A673 (cell line): ENCODE data around the gene NRGN.

Source experiments
- CTCF ChIP-seq: fragments of 300-800, 200-600 bp; sonication (generic); conservative IDR thresholded peaks from 2 replicates; pipeline ENCODE4 v1.5.1; 2017; ENCODE audit warnings: low read depth, mild to moderate bottlenecking, antibody characterized with exemption, low read length, moderate library complexity, mixed read lengths
- EZH2 ChIP-seq: fragments of 200-600 bp; sonication (generic); IDR thresholded peaks from 2 replicates; pipeline ENCODE4 v1.6.1; 2017; ENCODE audit warnings: borderline replicate concordance, low read depth, mild to moderate bottlenecking, mixed read lengths, antibody characterized with exemption, low read length; ENCODE audit not compliant: poor library complexity, severe bottlenecking

GRCh38 chr11:124768914-124769313 lies 29.2 kb downstream of the NRGN start:
- no peak for TF ChIP-seq CTCF
- TF ChIP-seq EZH2: no peak
